Transverse colon (tissue), 4 donors: ENCODE results near the gene CD101.

Source experiments
- CTCF ChIP-seq, 5 experiments: fragments of 200-600 bp in 3 of 5; fragments of 450-650 bp in 2 of 5; sonication (generic) in 3 of 5; IDR thresholded peaks; 1 replicate in 2 of 5; 2 replicates in 3 of 5; pipeline ENCODE4 v1.5.1; 2016 to 2017; ENCODE audit warnings: antibody characterized with exemption in 5 of 5, inconsistent platforms in 3 of 5, mild to moderate bottlenecking in 2 of 5, moderate library complexity in 1 of 5
- EP300 ChIP-seq: sonication (generic); formaldehyde crosslinking; IDR thresholded peaks from one replicate; pipeline ENCODE4 v1.6.1; 2017; ENCODE audit warnings: antibody characterized with exemption, low read depth
- POLR2A ChIP-seq: fragments of 450-650 bp; IDR thresholded peaks from one replicate; pipeline ENCODE4 v1.6.1; 2016; ENCODE audit warnings: antibody characterized with exemption, mild to moderate bottlenecking, moderate library complexity
- POLR2AphosphoS5 ChIP-seq, 3 donors: sonication (generic); formaldehyde crosslinking; IDR thresholded peaks; one replicate each; pipeline ENCODE4 v1.6.1; 2016; ENCODE audit warnings: antibody characterized with exemption in 3 of 3

GRCh38 chr1:116988248-116988647, 13.3 kb upstream of the CD101 start:
- no peak for TF ChIP-seq CTCF (IDR thresholded peaks at IDR 0.05)
- TF ChIP-seq POLR2A = no peak
- no peak for TF ChIP-seq EP300
- TF ChIP-seq POLR2AphosphoS5 (IDR thresholded peaks at IDR 0.05) = no peak
